Amniotic stem cell (primary cell): ENCODE data around the gene MAP2.

Source experiments
- DNase-seq: peaks from one replicate; lab custom pipeline; 2025; lab: John Stamatoyannopoulos, UW

The MAP2 gene

GRCh38 chr2:209423562-209424198 is at the start of gene MAP2:
Gene MAP2, plus strand, starts transcription at chr2:209424047. Its CDS starts 229,124 bp downstream, at chr2:209653171.
- peak; percentile 34 for DNase-seq

GRCh38 chr2:209376686-209377085 is 47.2 kb upstream of the MAP2 start:
- DNase-seq: no peak

- DNase-seq: no peak
Observed at GRCh38 chr2:209380293-209380692, 43.6 kb upstream of the MAP2 start.

- DNase-seq: no peak
Observed at GRCh38 chr2:209381091-209381490, 42.8 kb upstream of the MAP2 start.

GRCh38 chr2:209382775-209383174 is 41.1 kb upstream of the MAP2 start:
- no peak for DNase-seq

GRCh38 chr2:209383212-209383611 is 40.6 kb upstream of the MAP2 start:
- DNase-seq: no peak

- no peak for DNase-seq
Observed at GRCh38 chr2:209387389-209387788, 36.5 kb upstream of the MAP2 start.

- DNase-seq: no peak
Observed at GRCh38 chr2:209388446-209389037, 35.3 kb upstream of the MAP2 start.

GRCh38 chr2:209389171-209389618 is 34.7 kb upstream of the MAP2 start:
- DNase-seq: no peak

GRCh38 chr2:209390839-209391238 is 33.0 kb upstream of the MAP2 start:
- DNase-seq: no peak

- no peak for DNase-seq
Observed at GRCh38 chr2:209391776-209392401, 32.0 kb upstream of the MAP2 start.

- no peak for DNase-seq
Observed at GRCh38 chr2:209395229-209395628, 28.6 kb upstream of the MAP2 start.

- no peak for DNase-seq
Observed at GRCh38 chr2:209395652-209396051, 28.2 kb upstream of the MAP2 start.

- no peak for DNase-seq
Observed at GRCh38 chr2:209398463-209398862, 25.4 kb upstream of the MAP2 start.

- no peak for DNase-seq
Observed at GRCh38 chr2:209401788-209402187, 22.1 kb upstream of the MAP2 start.

- no peak for DNase-seq
Observed at GRCh38 chr2:209411296-209411695, 12.6 kb upstream of the MAP2 start.

- DNase-seq: no peak
Observed at GRCh38 chr2:209411718-209412117, 12.1 kb upstream of the MAP2 start.

- DNase-seq: no peak
Observed at GRCh38 chr2:209413311-209414014, 10.4 kb upstream of the MAP2 start.

- DNase-seq: no peak
Observed at GRCh38 chr2:209416913-209417312, 6.9 kb upstream of the MAP2 start.

- no peak for DNase-seq
Observed at GRCh38 chr2:209422191-209422754, 1.6 kb upstream of the MAP2 start.

GRCh38 chr2:209424199-209424701 is 403 bp downstream of the MAP2 start:
- DNase-seq: no peak

GRCh38 chr2:209424781-209425470 is 1.1 kb downstream of the MAP2 start:
- DNase-seq: no peak
